SH-SY5Y (cell line): ENCODE measurements around the gene ALG1.

ENCODE experiments used
- GATA2 ChIP-seq: IDR thresholded peaks from 2 replicates; pipeline ENCODE4 v1.6.1; 2011; ENCODE audit warnings: mild to moderate bottlenecking, low read depth, low read length
- GATA3 ChIP-seq: IDR thresholded peaks from 2 replicates; pipeline ENCODE4 v1.6.1; 2011; ENCODE audit warnings: low read depth, mild to moderate bottlenecking, low read length, moderate library complexity

GRCh38 chr16:5108505-5109158, 37.0 kb downstream of the ALG1 start:
- no peak for TF ChIP-seq GATA2
- no peak for TF ChIP-seq GATA3
